ENCODE measurements around the gene ITGA1.

The ITGA1 gene

DNA sequence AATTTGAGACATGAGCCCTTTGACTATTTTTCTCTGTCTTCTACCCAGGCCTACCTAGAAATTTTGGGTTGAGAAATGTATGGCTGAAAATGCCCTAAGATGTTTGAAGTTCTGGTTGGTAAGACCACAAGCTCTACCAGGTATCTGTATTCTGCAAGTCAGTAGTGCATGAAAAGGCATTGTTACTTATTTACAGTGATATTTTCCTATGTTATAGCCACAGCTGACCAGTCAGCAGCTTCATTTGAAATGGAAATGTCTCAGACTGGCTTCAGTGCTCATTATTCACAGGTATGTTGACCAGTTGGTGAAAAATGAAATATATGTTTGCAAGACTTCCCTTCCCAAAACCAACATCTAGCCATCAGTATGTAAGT lies 109.5 kb downstream of the ITGA1 start:
- Histone ChIP-seq H4K20me1 (ENCODE audit: insufficient read depth, low read length) (no peaks in the 10 kb centered on the region), H3K27me3 (replicated peaks; ENCODE audit: insufficient read depth, low read length) (no peaks in the 10 kb centered on the region), H3K79me2 (ENCODE audit: low read length) (no peaks in the 10 kb centered on the region), H2AFZ (ENCODE audit: low read length) (no peak overlapping the region), H3K9me2 (replicated peaks; ENCODE audit: insufficient read depth, low read length) (no peaks in the 10 kb centered on the region), H3K4me1 (ENCODE audit: low read length) (no peaks in the 10 kb centered on the region), H3F3A (ENCODE audit: insufficient read depth, low read length) (no peaks in the 10 kb centered on the region), H3K9me3 (replicated peaks; ENCODE audit: insufficient read depth, low read length) (no peaks in the 10 kb centered on the region), H3K27ac (ENCODE audit: low read length) (no peak overlapping the region), H3K9ac (ENCODE audit: low read length) (no peak overlapping the region), H3K36me3 (replicated peaks; ENCODE audit: insufficient read depth, low read length) (no peaks in the 10 kb centered on the region), H3K4me3 (ENCODE audit: low read length) (no peak overlapping the region), H3K4me2 (ENCODE audit: low read depth, low read length) (no peak overlapping the region)
- no peak for DNase-seq
- TF ChIP-seq, protein P1, sequence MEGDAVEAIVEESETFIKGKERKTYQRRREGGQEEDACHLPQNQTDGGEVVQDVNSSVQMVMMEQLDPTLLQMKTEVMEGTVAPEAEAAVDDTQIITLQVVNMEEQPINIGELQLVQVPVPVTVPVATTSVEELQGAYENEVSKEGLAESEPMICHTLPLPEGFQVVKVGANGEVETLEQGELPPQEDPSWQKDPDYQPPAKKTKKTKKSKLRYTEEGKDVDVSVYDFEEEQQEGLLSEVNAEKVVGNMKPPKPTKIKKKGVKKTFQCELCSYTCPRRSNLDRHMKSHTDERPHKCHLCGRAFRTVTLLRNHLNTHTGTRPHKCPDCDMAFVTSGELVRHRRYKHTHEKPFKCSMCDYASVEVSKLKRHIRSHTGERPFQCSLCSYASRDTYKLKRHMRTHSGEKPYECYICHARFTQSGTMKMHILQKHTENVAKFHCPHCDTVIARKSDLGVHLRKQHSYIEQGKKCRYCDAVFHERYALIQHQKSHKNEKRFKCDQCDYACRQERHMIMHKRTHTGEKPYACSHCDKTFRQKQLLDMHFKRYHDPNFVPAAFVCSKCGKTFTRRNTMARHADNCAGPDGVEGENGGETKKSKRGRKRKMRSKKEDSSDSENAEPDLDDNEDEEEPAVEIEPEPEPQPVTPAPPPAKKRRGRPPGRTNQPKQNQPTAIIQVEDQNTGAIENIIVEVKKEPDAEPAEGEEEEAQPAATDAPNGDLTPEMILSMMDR (IDR thresholded peaks at IDR 0.05; ENCODE audit: low read length) = no peak
- no peak for TF ChIP-seq EZH2 (optimal IDR thresholded peaks at IDR 0.05; ENCODE audit: low read depth, low read length)
- TF ChIP-seq EZH2phosphoT487 (IDR thresholded peaks at IDR 0.05; ENCODE audit: low read length) = no peak

DNA sequence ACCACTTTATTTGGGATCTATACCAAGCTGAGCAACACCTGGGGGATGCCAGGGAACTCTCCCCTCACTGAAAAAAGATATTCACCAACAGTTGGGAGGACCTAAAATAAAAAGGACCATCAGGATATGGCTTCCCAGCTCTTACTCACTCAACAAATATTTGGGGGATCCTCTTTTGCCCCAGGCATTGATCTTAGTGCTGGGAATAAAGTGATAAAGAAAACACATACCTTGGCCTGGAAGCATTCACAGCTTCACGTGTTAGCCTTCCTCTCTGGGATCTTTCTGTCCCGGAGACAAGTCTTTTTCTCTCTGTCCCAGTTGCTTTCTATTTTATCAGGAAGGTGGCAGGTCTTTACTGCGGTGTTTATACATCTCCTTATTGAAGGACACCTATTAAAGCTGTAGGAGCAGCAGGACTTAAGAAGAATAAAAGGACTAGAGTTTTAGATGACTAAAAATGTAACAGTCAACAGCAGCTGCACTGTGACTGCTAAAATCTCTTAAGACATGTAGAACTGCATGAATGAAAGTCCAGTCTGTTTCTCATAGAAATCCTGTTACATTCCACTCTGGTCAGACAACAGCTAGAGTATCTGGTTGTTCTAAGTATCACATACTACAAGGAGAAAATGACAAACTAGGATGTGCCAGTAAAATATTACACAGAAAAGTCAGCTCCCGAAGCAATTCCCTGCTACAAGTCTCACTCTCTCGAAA lies 111.4 kb downstream of the ITGA1 start:
- Histone ChIP-seq H3K79me2 (ENCODE audit: low read length) (no peaks in the 10 kb centered on the region), H3K9me3 (replicated peaks; ENCODE audit: insufficient read depth, low read length) (no peaks in the 10 kb centered on the region), H3K9ac (ENCODE audit: low read length) (no peak overlapping the region), H3K9me2 (replicated peaks; ENCODE audit: insufficient read depth, low read length) (no peaks in the 10 kb centered on the region), H3K27me3 (replicated peaks; ENCODE audit: insufficient read depth, low read length) (no peaks in the 10 kb centered on the region), H3K4me3 (ENCODE audit: low read length) (no peak overlapping the region), H3K36me3 (replicated peaks; ENCODE audit: insufficient read depth, low read length) (no peaks in the 10 kb centered on the region), H4K20me1 (ENCODE audit: insufficient read depth, low read length) (no peaks in the 10 kb centered on the region), H3K4me1 (ENCODE audit: low read length) (no peaks in the 10 kb centered on the region), H3K4me2 (ENCODE audit: low read depth, low read length) (no peak overlapping the region), H3F3A (ENCODE audit: insufficient read depth, low read length) (no peaks in the 10 kb centered on the region), H3K27ac (ENCODE audit: low read length) (no peak overlapping the region), H2AFZ (ENCODE audit: low read length) (no peak overlapping the region)
- no peak for TF ChIP-seq EZH2 (optimal IDR thresholded peaks at IDR 0.05; ENCODE audit: low read depth, low read length)
- no peak for TF ChIP-seq EZH2phosphoT487 (IDR thresholded peaks at IDR 0.05; ENCODE audit: low read length)
- TF ChIP-seq, protein P1 (IDR thresholded peaks at IDR 0.05; ENCODE audit: low read length) = no peak
- DNase-seq = no peak

DNA sequence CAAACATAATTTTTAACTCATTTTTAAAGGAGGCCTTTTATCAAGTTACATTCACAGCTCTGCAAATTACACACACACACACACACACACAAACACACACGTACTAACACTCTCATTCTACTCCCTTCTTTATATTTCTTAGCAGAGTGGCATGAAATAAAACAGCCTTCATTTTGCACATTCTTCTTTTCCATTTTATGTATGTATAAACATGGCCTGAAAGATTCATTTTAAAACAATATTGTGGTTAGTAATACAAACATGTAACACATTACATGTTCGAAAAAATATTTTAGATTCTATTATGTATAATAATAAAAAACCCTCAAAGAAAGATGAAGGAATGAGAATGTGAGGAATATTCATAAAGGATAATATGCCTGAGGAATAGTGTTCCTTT lies 115.4 kb downstream of the ITGA1 start:
- DNase-seq = no peak
- Histone ChIP-seq H2AFZ (ENCODE audit: low read length) (no peak overlapping the region), H3K4me2 (ENCODE audit: low read depth, low read length) (no peak overlapping the region), H3K9ac (ENCODE audit: low read length) (no peak overlapping the region), H3K36me3 (replicated peaks; ENCODE audit: insufficient read depth, low read length) (no peaks in the 10 kb centered on the region), H3K4me3 (ENCODE audit: low read length) (no peak overlapping the region), H4K20me1 (ENCODE audit: insufficient read depth, low read length) (no peaks in the 10 kb centered on the region), H3K4me1 (ENCODE audit: low read length) (no peaks in the 10 kb centered on the region), H3K9me3 (replicated peaks; ENCODE audit: insufficient read depth, low read length) (no peaks in the 10 kb centered on the region), H3F3A (ENCODE audit: insufficient read depth, low read length) (no peaks in the 10 kb centered on the region), H3K79me2 (ENCODE audit: low read length) (no peaks in the 10 kb centered on the region), H3K27ac (ENCODE audit: low read length) (no peak overlapping the region), H3K27me3 (replicated peaks; ENCODE audit: insufficient read depth, low read length) (no peaks in the 10 kb centered on the region), H3K9me2 (replicated peaks; ENCODE audit: insufficient read depth, low read length) (no peaks in the 10 kb centered on the region)
- TF ChIP-seq, protein P1 (IDR thresholded peaks at IDR 0.05; ENCODE audit: low read length) = no peak
- TF ChIP-seq EZH2phosphoT487 (IDR thresholded peaks at IDR 0.05; ENCODE audit: low read length) (no peak), EZH2 (optimal IDR thresholded peaks at IDR 0.05; ENCODE audit: low read depth, low read length) (no peak)
